Thyroid gland (tissue), 4 donors: Measurements from ENCODE around the gene SPARC. TPM values are rescaled to one million over a fixed set of nuclear protein-coding genes. Genes with fewer than 3 reads are reported as not detected.
A peak's percentile ranks its signal among the peaks of the same experiment; 100 is the strongest.
"Not testable (repeated sequence)": the region's sequence is repeated elsewhere in the genome, so short reads cannot be mapped to it uniquely, and the experiment has no call there.

Experiments
- DNase-seq, 2 donors: peaks; one replicate each; pipeline ENCODE4 v3.0.0-alpha.2; 2019
- H3K27ac ChIP-seq, 3 donors: fragments of 200-600 bp; sonication (generic); 1 replicate in 2 of 3; 2 replicates in 1 of 3; pipeline ENCODE4 v1.5.1; 2016 to 2019; ENCODE audit warnings: mild to moderate bottlenecking in 1 of 3, moderate library complexity in 1 of 3
- H3K27me3 ChIP-seq: fragments of 200-600 bp; sonication (generic); one replicate; pipeline ENCODE4 v1.5.1; 2019
- H3K36me3 ChIP-seq, 2 donors: fragments of 200-600 bp; sonication (generic); one replicate each; pipeline ENCODE4 v1.5.1; 2016 to 2019
- H3K4me1 ChIP-seq, 2 donors: fragments of 200-600 bp; sonication (generic); one replicate each; pipeline ENCODE4 v1.5.1; 2017 to 2019
- H3K4me3 ChIP-seq, 3 donors: fragments of 200-600 bp; sonication (generic); replicated peaks in 1 of 3; 1 replicate in 2 of 3; 2 replicates in 1 of 3; pipeline ENCODE4 v1.5.1; 2016; ENCODE audit warnings: mild to moderate bottlenecking in 1 of 3
- H3K9me3 ChIP-seq: fragments of 200-600 bp; sonication (generic); one replicate; pipeline ENCODE4 v1.5.1; 2017
- CTCF ChIP-seq, 6 experiments: fragments of 200-600 bp in 3 of 6; fragments of 450-650 bp in 3 of 6; sonication (generic) in 3 of 6; IDR thresholded peaks; one replicate each; pipeline ENCODE4 v1.5.1; 2016 to 2019; ENCODE audit warnings: antibody characterized with exemption in 6 of 6, mild to moderate bottlenecking in 2 of 6, inconsistent platforms in 1 of 6, moderate library complexity in 1 of 6
- POLR2A ChIP-seq, 2 donors: fragments of 450-650 bp; IDR thresholded peaks; one replicate each; pipeline ENCODE4 v1.6.1; 2017; ENCODE audit warnings: antibody characterized with exemption in 2 of 2, mild to moderate bottlenecking in 2 of 2, moderate library complexity in 1 of 2
- WGBS, 2 donors: methylation state at CpG; one replicate each; pipeline ENCODE4 v1.1.5; 2017; 5-methylcytosine and 5-hydroxymethylcytosine counted together
- intact Hi-C: fragments of 100-400 bp; cut with DNase I; formaldehyde crosslinking; loops from one replicate; pipeline ENCODE4 v1.15.1; 2023
- total RNA-seq, 4 donors: library from RNA; depleted of rRNA; stranded (reverse); fragments of >200 nt; gene quantifications; one replicate each; pipeline ENCODE4 v1.2.3, GENCODE V29; 2016

The SPARC gene
- total RNA-seq, 4 donors from 2014 or later: 302 to 327 (median 309) TPM

- Histone ChIP-seq H3K9me3 (no peaks in the 10 kb centered on the region), H3K4me3 (no peak overlapping the region), H3K27ac (no peak overlapping the region), H3K36me3 (no peaks in the 10 kb centered on the region), H3K4me1 (peaks cover 6 to 16% of the 10 kb centered on the region in 2 donors), H3K27me3 (no peaks in the 10 kb centered on the region)
- TF ChIP-seq POLR2A (IDR thresholded peaks at IDR 0.05) (no peak), CTCF (IDR thresholded peaks at IDR 0.05) (no peak)
- 90 to 92% methylated on average over 1 of the region's 1 CpG for WGBS, 2 donors
- DNase-seq: no peak
- intact Hi-C loops: no loop called here
Observed at GRCh38 chr5:151703780-151704179, 17.1 kb upstream of the SPARC start.

GRCh38 chr5:151703227-151703626 is 16.5 kb upstream of the SPARC start:
- 89 to 93% methylated on average over 1 of the region's 1 CpG for WGBS, 2 donors
- H3K27ac ChIP-seq: no peak overlapping the region
- no peaks in the 10 kb centered on the region for H3K36me3 ChIP-seq
- intact Hi-C loops: no loop called here
- DNase-seq: no peak
- H3K4me1 ChIP-seq: peaks cover 9 to 19% of the 10 kb centered on the region in 2 donors
- TF ChIP-seq CTCF (IDR thresholded peaks at IDR 0.05): no peak
- TF ChIP-seq POLR2A (IDR thresholded peaks at IDR 0.05): no peak
- H3K9me3 ChIP-seq: no peaks in the 10 kb centered on the region
- no peaks in the 10 kb centered on the region for H3K27me3 ChIP-seq
- no peak overlapping the region for H3K4me3 ChIP-seq

GRCh38 chr5:151700820-151701219 is 14.1 kb upstream of the SPARC start:
- intact Hi-C loops: no loop called here
- no peaks in the 10 kb centered on the region for H3K9me3 ChIP-seq
- TF ChIP-seq POLR2A (IDR thresholded peaks at IDR 0.05) (no peak), CTCF (IDR thresholded peaks at IDR 0.05) (no peak)
- no peak overlapping the region for H3K4me3 ChIP-seq
- no peak overlapping the region for H3K27ac ChIP-seq
- H3K27me3 ChIP-seq: no peaks in the 10 kb centered on the region
- no peaks in the 10 kb centered on the region for H3K36me3 ChIP-seq
- DNase-seq: peak in 1 of 2 donors; percentile 19
- H3K4me1 ChIP-seq: peaks cover 9 to 30% of the 10 kb centered on the region in 2 donors

- 83 to 85% methylated on average over 2 of the region's 2 CpGs for WGBS, 2 donors
- Histone ChIP-seq H3K36me3 (no peaks in the 10 kb centered on the region), H3K4me1 (peaks cover 9 to 31% of the 10 kb centered on the region in 2 donors), H3K27me3 (no peaks in the 10 kb centered on the region), H3K9me3 (no peaks in the 10 kb centered on the region), H3K4me3 (no peak overlapping the region), H3K27ac (peak overlapping the region in 1 of 3 donors; percentile 73)
- DNase-seq: no peak
- no peak for TF ChIP-seq CTCF (IDR thresholded peaks at IDR 0.05)
- no peak for TF ChIP-seq POLR2A (IDR thresholded peaks at IDR 0.05)
- intact Hi-C loops: no loop called here
Observed at GRCh38 chr5:151700296-151700695, 13.6 kb upstream of the SPARC start.

- Histone ChIP-seq H3K27ac (peak overlapping the region; percentile 73 to 77 (median 73)), H3K36me3 (no peaks in the 10 kb centered on the region), H3K4me3 (no peak overlapping the region), H3K9me3 (no peaks in the 10 kb centered on the region), H3K4me1 (peaks cover 9 to 31% of the 10 kb centered on the region in 2 donors), H3K27me3 (no peaks in the 10 kb centered on the region)
- peak in 1 of 2 donors; percentile 32 for TF ChIP-seq POLR2A (IDR thresholded peaks at IDR 0.05)
- TF ChIP-seq CTCF (IDR thresholded peaks at IDR 0.05): no peak
- intact Hi-C loops: no loop called here
- 51 to 62% methylated on average over 13 of the region's 13 CpGs for WGBS, 2 donors
- peak; percentile 65 to 74 for DNase-seq
Observed at GRCh38 chr5:151699071-151699901, 12.6 kb upstream of the SPARC start.

GRCh38 chr5:151698081-151698480 is 11.4 kb upstream of the SPARC start:
- DNase-seq, intact Hi-C loops, H3K36me3 ChIP-seq, H3K9me3 ChIP-seq, H3K27ac ChIP-seq, H3K27me3 ChIP-seq, H3K4me3 ChIP-seq: not testable (repeated sequence)
- 96% methylated on average over 4 of the region's 4 CpGs for WGBS, 2 donors
- peaks cover 9 to 37% of the 10 kb centered on the region in 2 donors for H3K4me1 ChIP-seq
